HG02981 (cell line): ENCODE measurements around the gene AFDN.
"Not testable (repeated sequence)": the region's sequence is repeated elsewhere in the genome, so short reads cannot be mapped to it uniquely, and the experiment has no call there.

ENCODE experiments used
- ATAC-seq: cut with Tn5 transposase; IDR thresholded peaks from one replicate; pipeline ENCODE4 v1.9.1; 2021; ENCODE audit warnings: mild to moderate bottlenecking, moderate library complexity; ENCODE audit not compliant: unreplicated experiment

Gene AFDN

DNA sequence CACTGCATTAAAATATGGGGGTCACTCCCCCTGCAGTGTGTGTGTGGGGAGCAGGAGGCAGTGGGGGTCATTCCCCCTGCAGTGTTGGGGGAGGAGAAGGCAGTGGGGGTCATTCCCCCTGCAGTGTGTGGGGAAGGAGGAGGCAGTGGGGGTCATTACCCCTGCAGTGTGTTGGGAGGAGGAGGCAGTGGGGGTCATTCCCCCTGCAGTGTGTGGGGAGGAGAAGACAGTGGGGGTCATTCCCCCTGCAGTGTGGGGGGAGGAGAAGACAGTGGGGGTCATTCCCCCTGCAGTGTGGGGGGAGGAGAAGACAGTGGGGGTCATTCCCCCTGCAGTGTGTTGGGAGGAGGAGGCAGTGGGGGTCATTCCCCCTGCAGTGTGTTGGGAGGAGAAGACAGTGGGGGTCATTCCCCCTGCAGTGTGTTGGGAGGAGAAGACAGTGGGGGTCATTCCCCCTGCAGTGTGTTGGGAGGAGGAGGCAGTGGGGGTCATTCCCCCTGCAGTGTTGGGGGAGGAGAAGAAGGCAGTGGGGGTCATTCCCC, 149.5 kb downstream of the AFDN start:
- ATAC-seq: not testable (repeated sequence)

GRCh38 chr6:167976708-167977107, 150.0 kb downstream of the AFDN start:
- ATAC-seq: no peak

DNA sequence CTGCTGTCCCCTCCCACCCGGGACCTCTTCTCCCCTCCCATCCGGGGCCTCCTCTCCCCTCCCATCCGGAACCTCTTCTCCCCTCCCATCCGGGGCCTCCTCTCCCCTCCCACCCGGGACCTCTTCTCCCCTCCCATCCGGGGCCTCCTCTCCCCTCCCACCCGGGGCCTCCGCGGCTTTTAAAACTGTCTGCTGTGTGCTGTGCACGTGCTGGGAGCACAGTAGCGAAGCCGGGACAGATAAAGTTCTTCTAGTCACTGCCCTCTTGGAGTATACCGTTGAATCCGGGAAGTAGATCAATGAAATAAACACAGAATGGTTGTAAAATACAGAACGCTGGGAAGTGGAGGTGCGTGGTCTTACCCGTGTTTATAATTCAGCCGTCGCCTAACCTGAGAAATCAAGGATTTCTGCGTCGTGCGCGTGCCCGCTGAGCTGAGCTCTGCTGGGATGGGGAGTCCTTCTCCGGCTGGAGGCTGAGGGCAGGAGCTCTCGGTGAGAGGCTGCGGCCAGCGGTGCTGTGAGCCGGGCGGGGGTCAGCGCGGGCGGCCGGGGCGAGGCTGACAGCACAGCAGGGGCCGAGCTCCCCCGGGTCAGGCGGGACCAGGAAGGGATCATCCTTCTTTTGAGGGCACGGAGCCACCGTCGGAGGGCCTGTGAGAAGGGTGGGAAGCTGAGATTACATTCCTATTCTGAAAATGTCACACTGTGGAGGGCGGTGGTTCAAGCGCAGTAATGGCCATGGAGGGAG, 151.2 kb downstream of the AFDN start:
- no peak for ATAC-seq

- ATAC-seq: no peak
These were observed 151.9 kb downstream of the AFDN start for GRCh38 chr6:167978607-167979006.

DNA sequence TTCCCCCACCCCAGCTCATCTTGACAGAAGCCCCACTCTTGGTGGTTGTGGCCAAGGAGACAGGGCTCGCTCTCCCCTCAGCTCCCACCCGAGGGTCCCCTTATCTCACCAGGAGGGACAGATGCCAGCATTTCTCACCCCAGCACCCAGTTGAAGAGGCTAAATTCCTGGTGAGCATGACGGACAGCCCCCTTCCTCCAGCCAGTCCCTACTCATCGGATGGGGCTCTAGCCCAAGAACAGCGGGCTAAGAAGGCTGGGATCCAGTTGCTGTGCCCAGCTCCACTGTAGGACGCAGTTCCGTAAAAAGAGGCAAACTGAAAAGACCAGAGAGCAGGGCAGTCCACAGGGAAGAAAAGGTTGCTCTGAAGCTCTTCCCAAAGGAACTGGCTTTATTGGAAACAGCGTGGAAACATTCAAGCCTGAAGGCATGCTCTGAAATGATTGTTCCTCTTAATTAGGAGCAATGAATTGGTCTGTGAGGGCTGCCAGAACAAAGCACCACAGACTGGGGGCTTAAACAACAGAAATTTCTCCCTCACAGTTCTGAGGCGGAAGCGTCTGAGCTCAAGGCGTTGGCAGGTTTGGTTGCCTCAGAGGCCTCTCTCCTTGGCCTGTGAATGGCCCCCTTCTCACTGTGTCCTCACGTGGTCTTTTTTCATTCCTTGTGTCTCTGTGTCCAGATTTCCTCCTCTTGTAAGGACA, 152.9 kb downstream of the AFDN start:
- ATAC-seq: no peak

GRCh38 chr6:167980911-167981580, 154.3 kb downstream of the AFDN start:
- no peak for ATAC-seq

DNA sequence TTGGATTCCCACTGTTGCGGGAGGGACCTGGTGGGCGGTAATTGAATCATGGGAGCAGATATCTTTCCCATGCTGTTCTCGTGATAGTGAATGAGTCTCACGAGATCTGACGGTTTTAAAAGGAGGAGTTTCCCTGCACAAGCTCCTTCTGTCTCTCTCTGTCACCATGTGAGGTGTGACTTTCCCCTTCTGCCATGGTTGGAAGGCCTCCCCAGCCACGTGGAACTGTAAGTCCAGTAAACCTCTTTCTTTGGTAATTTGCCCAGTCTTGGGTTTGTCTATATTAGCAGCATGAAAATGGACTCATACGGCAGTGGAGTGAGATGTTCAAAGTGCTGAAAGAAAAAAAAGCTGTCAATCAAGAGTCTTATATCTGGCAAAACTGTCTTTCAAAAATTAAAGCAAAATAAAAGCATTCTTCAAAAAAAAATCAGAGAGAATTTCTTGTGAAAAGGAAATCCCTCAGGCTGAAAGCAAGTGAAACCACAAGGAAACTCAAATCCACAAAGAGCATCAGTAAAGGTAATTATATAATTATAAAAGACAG, 155.3 kb downstream of the AFDN start:
- ATAC-seq: no peak

GRCh38 chr6:167984144-167984719, 157.5 kb downstream of the AFDN start:
- no peak for ATAC-seq

DNA sequence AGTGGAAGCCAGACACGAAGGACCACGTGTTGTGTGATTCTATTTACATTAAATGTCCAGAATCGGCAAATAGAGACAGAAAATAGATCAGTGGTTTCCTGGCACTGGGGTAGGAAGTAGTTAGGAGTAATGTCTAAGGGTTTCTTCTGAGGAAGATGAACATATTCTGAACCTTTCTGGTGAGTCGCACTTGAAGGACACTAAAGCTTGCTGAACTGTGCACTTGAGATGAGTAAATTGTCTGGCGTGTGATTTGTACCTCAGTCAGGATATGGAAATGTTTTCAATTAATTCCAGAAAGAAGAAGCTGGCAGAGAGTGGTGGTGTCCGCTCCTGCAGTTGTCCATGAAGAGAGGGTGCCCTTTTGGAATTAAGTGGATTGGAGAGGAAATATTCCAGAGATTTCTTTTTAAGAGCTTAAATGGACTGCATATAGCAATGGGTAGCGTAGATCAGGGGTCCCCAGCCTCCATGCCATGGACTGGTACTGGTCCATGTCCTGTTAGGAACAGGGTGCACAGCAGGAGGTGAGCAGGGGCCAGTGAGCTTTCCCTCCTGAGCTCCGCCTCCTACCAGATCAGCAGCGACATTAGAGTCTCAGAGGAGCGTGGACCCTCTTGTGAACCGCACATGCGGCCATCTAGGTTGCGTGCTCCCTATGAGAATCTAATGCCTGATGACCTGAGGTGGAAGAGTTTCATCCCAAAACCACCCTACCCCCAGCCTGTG, 158.3 kb downstream of the AFDN start:
- no peak for ATAC-seq

- ATAC-seq: no peak
These were observed 159.3 kb downstream of the AFDN start for GRCh38 chr6:167985911-167986595.

DNA sequence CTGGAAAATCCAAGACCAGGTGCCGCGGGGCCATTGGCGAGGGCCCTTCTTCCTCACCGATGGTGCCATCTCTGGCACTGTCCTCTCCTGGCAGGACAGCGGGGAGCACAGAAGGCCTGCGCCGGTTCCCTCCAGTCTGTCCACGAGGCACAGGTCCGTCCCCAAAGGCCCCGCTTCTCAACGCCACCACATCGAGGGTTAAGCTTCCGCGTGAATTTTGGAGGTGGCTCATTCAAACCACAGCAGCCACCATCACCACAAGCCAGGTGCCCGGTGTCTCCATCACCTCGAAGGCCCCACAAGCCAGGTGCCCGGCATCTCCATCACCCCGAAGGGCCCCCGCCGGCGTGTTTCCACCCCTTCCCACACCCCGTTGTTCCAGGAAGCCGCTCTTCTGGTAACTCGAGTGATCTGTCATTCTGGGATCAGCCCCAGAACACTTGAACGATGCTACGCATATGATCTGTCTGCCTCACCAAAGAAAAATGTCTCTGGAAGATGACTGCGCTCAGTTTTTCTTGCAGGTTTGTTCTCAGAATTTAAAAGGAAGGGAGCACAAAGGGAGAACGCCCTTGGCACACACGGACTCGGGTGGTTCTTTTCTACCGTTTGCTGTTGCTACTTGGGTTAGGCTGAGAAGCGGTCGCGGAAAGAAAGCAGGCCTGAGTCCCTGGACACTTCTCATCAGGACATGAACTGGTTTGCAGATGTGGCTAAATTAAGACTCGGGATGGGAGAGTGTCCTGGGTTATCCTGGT, 160.9 kb downstream of the AFDN start:
- ATAC-seq: no peak

DNA sequence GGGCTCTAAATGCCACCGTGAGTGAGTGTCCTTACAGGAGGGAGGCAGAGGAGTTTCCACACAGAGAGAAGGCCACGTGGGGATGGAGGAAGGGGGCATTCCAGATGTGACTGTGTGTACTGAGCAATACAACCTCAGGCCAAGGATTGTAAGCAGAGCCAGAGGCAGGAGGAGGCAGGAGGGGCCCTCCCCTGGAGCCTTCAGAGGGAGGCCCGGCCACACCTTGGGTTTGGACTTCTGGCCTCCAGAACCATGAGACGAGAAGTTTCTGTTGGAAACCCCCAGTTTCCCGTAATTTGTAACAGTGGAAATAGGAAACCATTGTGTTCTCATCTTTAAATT, 161.4 kb downstream of the AFDN start:
- ATAC-seq: no peak

DNA sequence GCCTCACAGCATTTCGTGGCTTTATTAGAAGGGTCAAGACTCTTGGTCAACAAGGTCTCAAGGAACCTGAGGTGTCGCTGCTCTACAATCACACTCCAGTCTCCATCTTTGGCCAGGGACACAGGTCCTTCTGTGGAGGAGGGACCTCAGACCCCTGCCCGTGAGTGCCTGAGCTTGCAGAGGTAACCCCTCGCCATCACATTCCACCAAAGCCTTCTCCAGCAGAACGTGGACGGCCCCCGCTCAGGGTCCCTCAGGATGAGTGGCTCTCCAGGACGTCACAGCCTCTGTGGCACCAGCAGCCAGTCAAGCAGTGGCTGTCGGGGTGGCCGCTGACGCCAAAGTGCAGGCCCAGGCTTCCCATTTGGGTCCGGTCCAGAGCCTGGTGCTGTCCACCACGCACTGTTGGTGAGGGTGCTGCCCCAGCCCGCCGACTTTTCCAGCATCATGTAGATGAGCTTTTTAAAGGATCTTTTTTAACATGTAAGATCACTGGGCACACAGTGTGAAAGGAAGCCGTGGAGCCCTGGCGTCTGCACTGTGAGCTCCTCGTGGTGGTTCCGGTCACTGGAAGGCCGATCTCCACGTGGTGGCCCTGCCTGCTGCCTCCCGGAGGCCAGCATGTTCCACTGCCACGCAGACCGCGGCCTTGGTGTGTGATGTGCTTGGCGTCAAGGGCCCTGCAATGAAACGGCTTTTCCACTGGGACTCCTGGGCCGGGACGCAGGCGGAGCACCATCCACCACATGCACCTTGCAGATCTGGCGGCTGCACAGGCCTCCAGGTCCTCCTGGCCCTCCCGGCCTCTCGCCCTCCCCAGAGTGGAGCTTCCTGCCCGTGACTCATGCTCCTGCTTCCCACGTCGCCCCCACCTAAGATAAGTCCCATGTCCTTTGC, 162.5 kb downstream of the AFDN start:
- no peak for ATAC-seq

DNA sequence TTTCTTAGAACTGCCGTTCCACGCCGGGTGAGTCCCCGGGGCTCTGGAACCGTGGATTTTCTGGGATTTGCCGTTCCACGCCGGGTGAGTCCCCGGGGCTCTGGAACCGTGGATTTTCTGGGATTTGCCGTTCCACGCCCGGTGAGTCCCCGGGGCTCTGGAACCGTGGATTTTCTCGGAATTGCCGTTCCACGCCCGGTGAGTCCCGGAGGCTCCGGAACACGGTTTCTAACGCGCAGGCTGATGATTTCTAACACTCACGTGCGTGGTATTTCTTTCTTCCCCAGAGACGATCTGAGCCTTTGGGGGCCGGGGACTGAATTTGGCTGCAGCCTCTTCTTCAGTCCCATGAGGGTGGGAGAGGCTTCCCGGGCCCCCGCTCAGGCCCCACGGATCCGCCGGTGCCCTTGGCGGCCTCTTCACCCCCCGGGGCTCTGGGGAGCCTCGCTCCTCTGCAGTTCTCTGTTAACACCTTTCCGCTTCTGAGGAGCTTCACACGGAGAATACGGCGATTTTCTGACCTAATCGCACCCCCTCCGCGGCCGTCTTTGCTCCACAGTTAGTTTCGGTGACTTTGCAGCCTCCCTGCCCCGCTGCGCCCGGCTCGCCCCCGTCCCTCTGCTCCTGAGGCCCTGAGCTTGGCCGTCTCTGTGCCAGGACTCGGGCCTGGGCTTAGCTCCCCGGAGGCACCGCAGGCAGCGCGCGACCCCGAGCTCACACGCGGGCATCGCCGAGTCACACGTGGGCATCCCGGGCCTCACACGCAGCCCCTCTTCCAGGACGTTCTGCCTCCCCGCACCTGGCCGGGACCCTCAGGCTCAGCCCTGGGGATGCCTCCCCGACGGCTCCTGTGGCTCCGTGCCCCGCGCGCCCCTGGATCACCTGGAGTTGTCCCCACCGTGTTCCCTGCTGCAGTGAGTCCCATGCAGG, 163.6 kb downstream of the AFDN start:
- ATAC-seq: no peak

DNA sequence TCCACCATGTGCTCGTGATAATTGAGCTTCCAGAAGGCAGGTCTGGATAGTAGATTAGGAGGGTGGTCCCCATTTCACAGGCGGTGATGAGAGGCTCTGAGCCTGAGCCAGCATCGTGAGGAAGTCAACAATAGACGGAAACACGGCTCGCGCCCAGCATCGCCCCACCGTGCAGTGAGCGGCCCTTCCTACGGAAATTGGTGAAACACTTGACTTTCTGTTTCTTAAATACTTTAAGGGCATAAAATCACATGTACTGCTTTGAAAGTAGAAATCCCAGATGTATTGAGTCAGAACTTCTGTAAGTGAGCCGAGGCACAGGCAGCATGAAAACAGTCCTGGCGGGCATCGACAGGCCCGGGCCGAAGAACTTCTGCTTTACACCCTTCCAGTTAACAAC, 166.5 kb downstream of the AFDN start:
- no peak for ATAC-seq

- no peak for ATAC-seq
These were observed 167.1 kb downstream of the AFDN start for GRCh38 chr6:167993831-167994230.

- no peak for ATAC-seq
These were observed 168.6 kb downstream of the AFDN start for GRCh38 chr6:167995302-167995701.
